OCI-LY7 (cell line): ENCODE results near the gene CREB3L1. TPM values are rescaled to one million over a fixed set of nuclear protein-coding genes. Genes with fewer than 3 reads are reported as not detected.

Experiments
- BruUV-seq: library from RNA; stranded (reverse); fragments of 400-500 nt; replicated peaks from 2 replicates; lab custom pipeline; 2021; lab: Mats Ljungman, UMichigan
- CTCF ChIA-PET: fragments of 300-600 bp; sonication (Branson Sonifier 250); formaldehyde crosslinking; loops from one replicate; lab custom pipeline; 2022; ENCODE audit warnings: antibody characterized with exemption; ENCODE audit not compliant: unreplicated experiment; lab: Charles Lee
- POLR2A ChIA-PET: fragments of 300-600 bp; sonication (Branson Sonifier 250); formaldehyde crosslinking; loops from one replicate; lab custom pipeline; 2022; ENCODE audit warnings: antibody characterized with exemption; lab: Charles Lee
- DNase-seq: peaks from one replicate; pipeline ENCODE4 v3.0.0-alpha.2; 2015; ENCODE audit warnings: low spot score
- H2AFZ ChIP-seq: fragments of 200-600 bp; sonication (generic), shearing (Covaris generic); 2 replicates; pipeline ENCODE4 v1.6.1; 2014; ENCODE audit warnings: mild to moderate bottlenecking, antibody characterized with exemption, low read length, moderate library complexity
- H3K27ac ChIP-seq: fragments of 200-600 bp; sonication (generic); 2 replicates; pipeline ENCODE4 v1.5.1; 2014; ENCODE audit warnings: mixed run types, low read depth, mild to moderate bottlenecking, moderate library complexity, low read length, inconsistent platforms; ENCODE audit not compliant: poor library complexity, severe bottlenecking
- H3K36me3 ChIP-seq: fragments of 200-600 bp; sonication (generic); 2 replicates; pipeline ENCODE4 v1.6.1; 2014; ENCODE audit warnings: mild to moderate bottlenecking, antibody characterized with exemption, low read length, moderate library complexity, mixed read lengths; ENCODE audit not compliant: insufficient read depth
- H3K4me1 ChIP-seq: fragments of 200-600 bp; sonication (generic); 2 replicates; pipeline ENCODE4 v1.5.1; 2014; ENCODE audit warnings: mild to moderate bottlenecking, low read length; ENCODE audit not compliant: insufficient read depth, poor library complexity, severe bottlenecking
- H3K4me2 ChIP-seq: fragments of 200-600 bp; sonication (generic); 2 replicates; pipeline ENCODE4 v1.6.1; 2014; ENCODE audit warnings: mild to moderate bottlenecking, low read length
- H3K4me3 ChIP-seq: fragments of 200-600 bp; sonication (generic); 2 replicates; pipeline ENCODE4 v1.5.1; 2014; ENCODE audit warnings: mild to moderate bottlenecking, low read depth, low read length; ENCODE audit not compliant: poor library complexity, severe bottlenecking
- H3K79me2 ChIP-seq: fragments of 200-600 bp; sonication (generic); 2 replicates; pipeline ENCODE4 v1.6.1; 2016; ENCODE audit warnings: low read depth, mild to moderate bottlenecking, low read length, moderate library complexity, mixed read lengths; ENCODE audit not compliant: insufficient read depth
- H3K9me2 ChIP-seq: fragments of 200-600 bp; sonication (generic); 2 replicates; pipeline ENCODE4 v1.6.1; 2016; ENCODE audit warnings: mild to moderate bottlenecking, low read length, mixed read lengths; ENCODE audit not compliant: insufficient read depth
- H3K9me3 ChIP-seq: fragments of 200-600 bp; sonication (generic); 2 replicates; pipeline ENCODE4 v1.6.1; 2014; ENCODE audit warnings: mild to moderate bottlenecking, mixed run types, low read length, mixed read lengths
- H4K20me1 ChIP-seq: fragments of 200-600 bp; sonication (generic); 2 replicates; pipeline ENCODE4 v1.6.1; 2014; ENCODE audit warnings: mild to moderate bottlenecking, antibody characterized with exemption, low read length, moderate library complexity, mixed read lengths; ENCODE audit not compliant: insufficient read depth
- EZH2phosphoT487 ChIP-seq: fragments of 200-600 bp; sonication (generic); IDR thresholded peaks from 2 replicates; pipeline ENCODE4 v1.6.1; 2018; ENCODE audit warnings: low read depth, borderline replicate concordance, mild to moderate bottlenecking, mixed run types, antibody characterized with exemption, low read length, moderate library complexity, mixed read lengths
- intact Hi-C: fragments of 100-400 bp; cut with micrococcal nuclease; formaldehyde crosslinking; loops from one replicate; pipeline ENCODE4 v1.10.0; 2022; ENCODE audit not compliant: unreplicated experiment
- total RNA-seq, 2 experiments: library from RNA; depleted of rRNA in 1 of 2; stranded (reverse); fragments of >200 nt in 1 of 2; shearing (Covaris generic) in 1 of 2; gene quantifications; 2 replicates each; pipeline ENCODE4 v1.2.3, GENCODE V29; 2014 to 2022
- TF ChIP-seq, protein P1 (sequence below): fragments of 200-600 bp; sonication (generic); conservative IDR thresholded peaks from 2 replicates; pipeline ENCODE4 v1.5.1; 2014; ENCODE audit warnings: mild to moderate bottlenecking, antibody characterized with exemption, low read length, moderate library complexity, mixed read lengths

Gene CREB3L1
- total RNA-seq, 2 experiments from 2014 or later = 0.17 TPM; not detected in 1

GRCh38 chr11:46350695-46351094 lies 73.2 kb downstream of the CREB3L1 start:
- Histone ChIP-seq H3K36me3 (peaks cover 21% of the 10 kb centered on the region; the same call in 1 of the 2 replicates), H3K4me1 (peaks cover 48% of the 10 kb centered on the region), H3K9me2 (no peaks in the 10 kb centered on the region), H3K27ac (no peak overlapping the region), H3K4me2 (0 out of 2 replicates have a peak overlapping the region, but pooled peaks have one; percentile 43), H3K9me3 (no peaks in the 10 kb centered on the region), H3K4me3 (no peak overlapping the region), H2AFZ (no peak overlapping the region), H3K79me2 (peaks cover 36% of the 10 kb centered on the region), H4K20me1 (peaks cover 8% of the 10 kb centered on the region; the same call in 1 of the 2 replicates)
- intact Hi-C loops = no loop called here
- no TSS peak for BruUV-seq
- TF ChIP-seq EZH2phosphoT487 = no peak
- ChIA-PET CTCF (interaction anchor here (0.6 to 1.5 kb wide), 3 partner anchors 10 to 420 kb away, joined by 3 to 4 read pairs (median 3); no protein-coding TSS in a partner anchor), POLR2A (interaction anchor here (0.5 to 4.1 kb wide), 3 partner anchors 10 to 197 kb away, joined by 3 to 38 read pairs (median 3); no protein-coding TSS in a partner anchor)
- DNase-seq = no peak

GRCh38 chr11:46351148-46351547 lies 73.7 kb downstream of the CREB3L1 start:
- CTCF ChIA-PET = interaction anchor here (1.5 kb wide), 1 partner anchor 10 kb away, joined by 4 read pairs; no protein-coding TSS in a partner anchor

DNA sequence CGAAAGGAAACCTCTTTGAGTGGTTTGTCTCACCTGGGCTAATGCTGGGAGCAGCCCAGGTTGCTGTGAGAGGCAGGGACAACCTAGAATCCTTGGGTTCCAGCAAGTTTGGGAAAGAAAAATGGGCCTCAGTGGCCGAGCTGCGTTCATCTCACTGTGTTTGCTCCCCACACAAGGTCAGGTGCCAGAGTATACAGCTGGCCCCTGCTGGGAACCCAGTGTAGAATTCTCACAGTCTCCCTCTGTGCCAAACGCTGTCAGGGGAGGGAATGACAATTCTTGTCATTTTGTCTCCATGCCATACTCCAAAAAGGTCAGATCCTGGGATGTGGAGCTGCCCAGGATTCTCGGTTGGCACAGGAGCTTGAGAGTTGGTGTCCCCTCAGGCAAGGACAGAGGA lies 74.1 kb downstream of the CREB3L1 start:
- H3K9me3 ChIP-seq = no peaks in the 10 kb centered on the region
- BruUV-seq = no TSS peak
- no peak overlapping the region for H3K27ac ChIP-seq
- ChIA-PET CTCF (interaction anchor here (0.5 to 1.9 kb wide), 4 partner anchors 10 to 20 kb away, joined by 4 to 10 read pairs (median 5); no protein-coding TSS in a partner anchor), POLR2A (interaction anchor here (1.6 to 2.7 kb wide), 2 partner anchors 11 to 19 kb away, joined by 4 to 14 read pairs; no protein-coding TSS in a partner anchor)
- H3K79me2 ChIP-seq = peaks cover 36% of the 10 kb centered on the region
- H3K36me3 ChIP-seq = peaks cover 21% of the 10 kb centered on the region; the same call in 1 of the 2 replicates
- intact Hi-C loops = loop anchor here (1.0 kb wide), 1 partner anchor 16 kb away; no protein-coding TSS in a partner anchor
- no peak for DNase-seq
- peaks cover 8% of the 10 kb centered on the region; the same call in 1 of the 2 replicates for H4K20me1 ChIP-seq
- peaks cover 41% of the 10 kb centered on the region for H3K4me1 ChIP-seq
- peak overlapping the region; percentile 43; the same call in 1 of the 2 replicates for H3K4me2 ChIP-seq
- no peak overlapping the region for H3K4me3 ChIP-seq
- TF ChIP-seq, protein P1, sequence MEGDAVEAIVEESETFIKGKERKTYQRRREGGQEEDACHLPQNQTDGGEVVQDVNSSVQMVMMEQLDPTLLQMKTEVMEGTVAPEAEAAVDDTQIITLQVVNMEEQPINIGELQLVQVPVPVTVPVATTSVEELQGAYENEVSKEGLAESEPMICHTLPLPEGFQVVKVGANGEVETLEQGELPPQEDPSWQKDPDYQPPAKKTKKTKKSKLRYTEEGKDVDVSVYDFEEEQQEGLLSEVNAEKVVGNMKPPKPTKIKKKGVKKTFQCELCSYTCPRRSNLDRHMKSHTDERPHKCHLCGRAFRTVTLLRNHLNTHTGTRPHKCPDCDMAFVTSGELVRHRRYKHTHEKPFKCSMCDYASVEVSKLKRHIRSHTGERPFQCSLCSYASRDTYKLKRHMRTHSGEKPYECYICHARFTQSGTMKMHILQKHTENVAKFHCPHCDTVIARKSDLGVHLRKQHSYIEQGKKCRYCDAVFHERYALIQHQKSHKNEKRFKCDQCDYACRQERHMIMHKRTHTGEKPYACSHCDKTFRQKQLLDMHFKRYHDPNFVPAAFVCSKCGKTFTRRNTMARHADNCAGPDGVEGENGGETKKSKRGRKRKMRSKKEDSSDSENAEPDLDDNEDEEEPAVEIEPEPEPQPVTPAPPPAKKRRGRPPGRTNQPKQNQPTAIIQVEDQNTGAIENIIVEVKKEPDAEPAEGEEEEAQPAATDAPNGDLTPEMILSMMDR = no peak
- TF ChIP-seq EZH2phosphoT487 = no peak
- no peak overlapping the region for H2AFZ ChIP-seq
- no peaks in the 10 kb centered on the region for H3K9me2 ChIP-seq

More at GRCh38 chr11:46351148-46351547, 73.7 kb downstream of the CREB3L1 start:
- Histone ChIP-seq H3K4me2 (peak overlapping the region; percentile 43; the same call in 1 of the 2 replicates), H3K79me2 (peaks cover 36% of the 10 kb centered on the region), H4K20me1 (peaks cover 8% of the 10 kb centered on the region; the same call in 1 of the 2 replicates), H3K4me3 (no peak overlapping the region), H3K36me3 (peaks cover 21% of the 10 kb centered on the region; the same call in 1 of the 2 replicates), H3K9me2 (no peaks in the 10 kb centered on the region), H3K4me1 (peaks cover 43% of the 10 kb centered on the region), H3K9me3 (no peaks in the 10 kb centered on the region), H3K27ac (no peak overlapping the region), H2AFZ (no peak overlapping the region)
- DNase-seq = no peak
- no TSS peak for BruUV-seq
- intact Hi-C loops = no loop called here
- TF ChIP-seq, protein P1 = no peak
- no peak for TF ChIP-seq EZH2phosphoT487
- POLR2A ChIA-PET = interaction anchor here (0.5 to 2.7 kb wide), 2 partner anchors 11 to 197 kb away, joined by 3 to 14 read pairs; no protein-coding TSS in a partner anchor
